Esophagus (tissue), 2 donors: ENCODE results near the gene DPYSL4. TPM values are rescaled to one million over a fixed set of nuclear protein-coding genes. Genes with fewer than 3 reads are reported as not detected.

Experiments
- H3K27ac ChIP-seq, 2 donors: one replicate each; pipeline ENCODE4 v1.5.1; 2013; ENCODE audit warnings: low read depth in 2 of 2, mild to moderate bottlenecking in 2 of 2, inconsistent platforms in 1 of 2, low read length in 1 of 2, moderate library complexity in 1 of 2
- H3K27me3 ChIP-seq, 2 donors: one replicate each; pipeline ENCODE4 v1.6.1; 2013; ENCODE audit warnings: low read length in 2 of 2, control low read depth in 1 of 2, mild to moderate bottlenecking in 1 of 2; ENCODE audit not compliant: insufficient read depth in 2 of 2, control insufficient read depth in 1 of 2
- H3K36me3 ChIP-seq, 2 donors: one replicate each; pipeline ENCODE4 v1.6.1; 2013; ENCODE audit warnings: low read length in 1 of 2; ENCODE audit not compliant: control insufficient read depth in 2 of 2, insufficient read depth in 2 of 2
- H3K4me1 ChIP-seq, 2 donors: one replicate each; pipeline ENCODE4 v1.6.1; 2013; ENCODE audit warnings: low read length in 1 of 2; ENCODE audit not compliant: control insufficient read depth in 2 of 2, insufficient read depth in 2 of 2
- H3K4me3 ChIP-seq, 2 donors: one replicate each; pipeline ENCODE4 v1.5.1; 2013; ENCODE audit warnings: low read length in 2 of 2, mild to moderate bottlenecking in 2 of 2, low read depth in 1 of 2, moderate library complexity in 1 of 2
- H3K9me3 ChIP-seq, 2 donors: one replicate each; pipeline ENCODE4 v1.6.1; 2013; ENCODE audit warnings: mild to moderate bottlenecking in 2 of 2, low read depth in 1 of 2, low read length in 1 of 2, moderate library complexity in 1 of 2; ENCODE audit not compliant: control insufficient read depth in 2 of 2, insufficient read depth in 1 of 2
- WGBS, 2 donors: extraction: QIAGEN DNeasy Blood & Tissue Kit; methylation state at CpG; one replicate each; pipeline ENCODE4 v1.1.7; 2013; 5-methylcytosine and 5-hydroxymethylcytosine counted together
- polyA plus RNA-seq, 2 donors: library from polyadenylated mRNA; stranded (reverse); fragments of 200-250 nt; gene quantifications; one replicate each; pipeline ENCODE4 v1.2.3, GENCODE V29; 2013
- donor health status: healthy with polysubstance abuse.
- donor health status: Bipolar disorder and iron deficiency.

The DPYSL4 gene
- polyA plus RNA-seq, 2 donors: 0.26 to 0.52 TPM

DNA sequence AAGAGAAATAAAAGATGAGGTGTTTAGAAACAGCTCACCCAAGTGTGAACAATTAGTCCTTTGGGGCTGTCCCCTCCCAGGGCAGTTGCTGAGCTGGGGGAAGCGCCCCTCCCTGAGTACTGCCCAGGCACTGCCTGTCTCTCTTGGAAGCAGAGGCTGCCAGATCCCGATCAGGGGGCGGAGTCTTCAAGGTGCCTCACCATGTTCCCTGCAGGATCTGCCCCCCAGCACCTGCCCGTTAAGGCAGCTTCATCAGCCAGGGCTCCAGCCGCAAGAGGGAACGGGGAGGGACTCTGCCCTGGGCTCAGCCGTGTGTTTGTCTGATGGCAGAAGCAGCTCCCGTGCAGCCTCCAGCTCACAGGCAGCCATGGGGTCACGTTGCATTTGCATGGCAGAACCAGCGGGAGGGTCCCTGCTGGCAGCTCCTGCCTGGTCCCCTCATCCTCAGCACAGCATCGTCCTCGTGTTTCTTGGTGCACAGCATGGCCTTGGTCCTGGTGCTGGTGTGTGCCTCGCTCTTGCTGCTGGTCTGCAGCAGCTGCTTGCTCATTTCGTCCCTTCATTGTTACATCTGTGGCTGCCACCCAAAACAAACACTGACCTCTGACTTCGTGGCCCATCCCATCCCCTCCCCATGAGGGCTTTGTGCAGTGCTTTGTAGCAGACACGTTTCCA, 10.7 kb upstream of the DPYSL4 start:
- peaks cover 0 to 5% of the 10 kb centered on the region in 2 donors for H3K4me1 ChIP-seq
- H3K9me3 ChIP-seq: peaks cover 0 to 7% of the 10 kb centered on the region in 2 donors
- no peak overlapping the region for H3K27ac ChIP-seq
- no peaks in the 10 kb centered on the region for H3K27me3 ChIP-seq
- 7 to 10% methylated on average over 16 of the region's 16 CpGs for WGBS, 2 donors
- H3K4me3 ChIP-seq: no peak overlapping the region
- H3K36me3 ChIP-seq: no peaks in the 10 kb centered on the region

DNA sequence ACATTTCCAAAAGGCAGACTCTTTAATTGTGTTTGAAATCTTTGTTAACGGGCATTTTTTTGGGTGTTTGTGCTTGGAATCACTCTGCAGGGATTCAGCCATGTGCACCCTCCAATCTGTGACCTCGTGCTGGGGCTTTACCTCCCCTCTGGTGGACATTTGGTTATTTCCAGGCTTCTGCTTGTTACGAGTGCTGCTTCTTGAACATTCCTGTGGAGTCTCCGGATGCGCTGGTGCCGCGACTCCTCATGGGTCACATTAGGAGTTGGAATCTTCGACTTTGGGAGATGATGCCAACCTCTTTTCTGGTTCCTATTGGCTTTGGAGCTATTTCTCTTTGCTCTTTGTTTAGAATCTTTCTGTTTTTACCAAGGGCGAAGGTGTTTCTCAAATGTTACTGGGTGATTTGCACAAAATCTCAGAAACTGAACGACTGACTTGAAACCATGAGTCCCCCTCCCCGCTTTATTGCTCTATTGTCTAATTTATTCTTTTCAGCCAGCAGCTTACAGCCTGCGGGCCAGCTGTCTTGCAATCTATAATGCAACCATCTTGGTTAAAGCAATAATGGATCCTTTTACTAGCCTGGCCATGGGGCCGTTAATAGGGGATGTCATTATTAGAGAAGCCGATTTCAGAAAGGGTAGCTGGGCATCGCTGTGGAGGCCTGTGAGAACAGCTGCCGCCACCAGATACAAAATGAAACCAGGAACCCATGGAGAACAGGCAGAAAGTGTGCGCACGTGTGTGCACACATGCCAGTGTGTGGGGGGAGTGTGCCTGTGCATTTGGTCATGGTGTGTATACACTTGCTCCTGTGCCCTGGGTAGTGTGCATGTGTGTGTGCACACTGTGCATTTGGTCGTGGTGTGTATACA, 9.9 kb upstream of the DPYSL4 start:
- no peaks in the 10 kb centered on the region for H3K27me3 ChIP-seq
- H3K27ac ChIP-seq: no peak overlapping the region

DNA sequence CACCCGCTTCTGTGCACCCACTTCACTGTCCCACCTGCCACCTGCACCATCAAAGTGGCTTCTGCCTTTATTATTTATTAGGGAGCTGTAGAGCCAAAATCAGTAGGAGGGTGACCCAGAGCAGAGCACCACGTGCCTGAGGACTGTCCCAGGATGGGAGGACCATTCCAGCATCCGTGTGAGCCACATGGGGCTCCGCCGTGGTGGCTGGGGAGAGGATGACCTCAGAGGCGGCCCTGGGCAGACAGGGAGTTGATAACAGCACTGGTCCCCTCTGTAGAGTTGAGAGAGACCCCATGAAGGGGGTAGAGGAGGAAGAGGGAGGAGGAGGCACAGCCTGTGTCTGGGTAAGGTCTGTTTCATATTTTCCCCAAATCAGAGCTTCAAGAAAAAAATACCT, 8.7 kb upstream of the DPYSL4 start:
- Histone ChIP-seq H3K9me3 (peaks cover 0 to 7% of the 10 kb centered on the region in 2 donors), H3K4me1 (peaks cover 0 to 5% of the 10 kb centered on the region in 2 donors), H3K27ac (no peak overlapping the region), H3K36me3 (no peaks in the 10 kb centered on the region), H3K4me3 (no peak overlapping the region), H3K27me3 (no peaks in the 10 kb centered on the region)
- WGBS, 2 donors: 67 to 73% methylated on average over 6 of the region's 6 CpGs

More for the DNA sequence above, 9.9 kb upstream of the DPYSL4 start:
- Histone ChIP-seq H3K4me3 (no peak overlapping the region), H3K36me3 (no peaks in the 10 kb centered on the region), H3K4me1 (peaks cover 0 to 5% of the 10 kb centered on the region in 2 donors), H3K9me3 (peaks cover 0 to 7% of the 10 kb centered on the region in 2 donors)
- 64 to 65% methylated on average over 19 of the region's 19 CpGs for WGBS, 2 donors

DNA sequence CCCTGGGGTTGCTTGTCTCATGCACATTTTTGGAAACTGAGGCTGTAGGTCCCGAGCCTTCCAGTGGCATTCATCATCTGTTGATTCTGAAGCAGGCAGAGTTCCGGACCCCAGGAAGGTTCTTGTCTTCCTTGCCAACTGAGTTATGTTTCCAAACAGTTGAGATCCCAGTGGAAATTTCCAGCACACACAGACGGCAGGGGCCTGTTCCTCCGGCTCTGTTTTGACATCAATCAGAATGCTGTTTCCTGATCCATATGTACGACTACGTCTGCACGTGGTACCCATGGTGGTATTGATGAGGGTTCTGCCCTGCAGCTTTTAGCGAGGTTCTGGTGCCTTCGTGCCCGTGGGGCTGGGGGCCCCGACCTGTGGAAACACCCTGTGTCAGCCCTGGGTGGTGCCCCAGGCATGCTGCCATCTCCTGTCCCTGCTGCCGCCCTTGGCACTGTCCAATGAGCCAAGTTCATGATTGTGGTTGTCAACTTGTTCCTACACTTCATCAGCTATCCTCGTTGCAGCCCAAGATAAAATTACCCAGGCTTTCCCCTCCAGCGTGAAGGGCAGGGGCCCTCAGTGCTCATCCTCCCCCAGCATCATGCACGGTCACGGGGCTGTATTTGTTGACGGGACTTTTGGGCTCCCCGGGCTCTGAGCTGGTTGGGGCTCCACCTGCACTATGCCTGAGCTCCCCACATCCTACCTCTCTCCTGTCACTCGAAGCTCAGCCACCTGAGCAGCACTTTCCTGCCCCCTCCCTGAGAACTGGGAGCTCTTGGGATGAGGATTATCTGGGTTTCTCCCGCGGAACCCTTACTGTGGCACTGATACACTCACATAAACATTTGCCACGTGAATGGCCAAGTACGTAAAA, 7.8 kb upstream of the DPYSL4 start:
- H3K27me3 ChIP-seq: no peaks in the 10 kb centered on the region

DNA sequence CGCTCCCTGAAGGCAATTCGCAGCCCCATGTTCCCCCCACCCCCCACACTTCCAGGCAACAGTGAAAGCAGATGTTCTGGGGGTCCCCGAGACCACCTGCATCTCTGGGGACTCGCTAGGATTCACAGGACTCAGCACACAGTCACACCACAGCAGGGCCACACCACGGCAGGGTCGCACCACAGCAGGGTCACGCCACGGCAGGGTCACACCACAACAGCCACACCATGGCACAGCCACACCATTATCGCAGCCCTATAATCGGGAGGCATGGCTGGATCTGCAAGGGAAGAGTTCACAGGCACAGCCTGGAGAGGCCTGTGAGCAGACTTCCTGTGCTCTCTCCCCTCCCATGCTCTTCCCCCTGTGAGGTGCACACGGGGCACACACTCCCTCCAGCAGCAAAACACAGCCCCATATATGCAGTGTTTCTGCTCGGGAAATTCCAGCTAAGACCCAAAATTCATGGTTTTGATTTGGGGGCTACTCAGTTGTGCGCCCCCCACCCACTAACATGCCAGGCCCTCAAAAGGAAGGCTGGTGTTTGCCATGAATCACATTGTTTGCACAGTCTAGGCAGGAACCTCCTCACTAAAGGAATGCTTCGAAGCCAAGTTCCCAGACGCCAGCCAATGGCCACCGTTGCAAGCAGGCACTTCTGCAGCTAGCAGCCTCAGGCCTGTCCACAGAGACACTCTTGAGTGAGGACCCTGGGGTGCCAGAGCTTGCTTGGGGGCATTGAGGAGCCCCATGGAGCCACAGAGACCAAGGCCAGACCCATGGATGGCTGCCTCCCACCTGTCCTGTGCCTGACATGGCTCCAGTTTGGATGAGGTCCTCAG, 7.0 kb upstream of the DPYSL4 start:
- H3K36me3 ChIP-seq: no peaks in the 10 kb centered on the region
- peaks cover 0 to 3% of the 10 kb centered on the region in 2 donors for H3K9me3 ChIP-seq
- WGBS, 2 donors: 71 to 73% methylated on average over 16 of the region's 16 CpGs
- no peak overlapping the region for H3K27ac ChIP-seq
- peaks cover 0 to 5% of the 10 kb centered on the region in 2 donors for H3K4me1 ChIP-seq
- no peaks in the 10 kb centered on the region for H3K27me3 ChIP-seq
- no peak overlapping the region for H3K4me3 ChIP-seq

More for the DNA sequence above, 7.8 kb upstream of the DPYSL4 start:
- WGBS, 2 donors: 72 to 77% methylated on average over 23 of the region's 23 CpGs
- Histone ChIP-seq H3K27ac (no peak overlapping the region), H3K4me3 (no peak overlapping the region), H3K4me1 (peaks cover 0 to 5% of the 10 kb centered on the region in 2 donors), H3K9me3 (peaks cover 0 to 3% of the 10 kb centered on the region in 2 donors), H3K36me3 (no peaks in the 10 kb centered on the region)

DNA sequence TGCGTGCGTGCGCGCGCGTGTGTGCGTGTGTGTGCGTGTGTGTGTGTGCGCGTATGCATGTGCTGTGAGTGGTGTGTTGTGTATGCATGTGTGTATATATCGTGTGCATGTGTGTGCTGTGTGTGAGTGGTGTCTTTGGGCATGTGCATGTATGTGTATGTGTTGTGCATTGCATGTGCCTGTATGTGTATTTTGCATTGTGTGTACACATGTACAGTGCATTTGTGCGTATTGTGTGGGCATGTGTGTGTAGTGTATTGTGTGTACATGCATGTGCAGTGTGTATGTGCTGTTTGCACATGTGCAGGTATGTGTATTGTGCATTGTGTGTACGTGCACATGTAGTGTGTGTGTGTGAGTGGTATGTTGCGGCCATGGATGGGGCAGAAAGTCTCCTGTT, 6.0 kb upstream of the DPYSL4 start:
- Histone ChIP-seq H3K36me3 (no peaks in the 10 kb centered on the region), H3K27ac (no peak overlapping the region), H3K9me3 (peaks cover 0 to 3% of the 10 kb centered on the region in 2 donors), H3K27me3 (peaks cover 0 to 1% of the 10 kb centered on the region in 2 donors), H3K4me3 (no peak overlapping the region), H3K4me1 (peaks cover 0 to 5% of the 10 kb centered on the region in 2 donors)
- 50 to 71% methylated on average over 14 of the region's 14 CpGs for WGBS, 2 donors

DNA sequence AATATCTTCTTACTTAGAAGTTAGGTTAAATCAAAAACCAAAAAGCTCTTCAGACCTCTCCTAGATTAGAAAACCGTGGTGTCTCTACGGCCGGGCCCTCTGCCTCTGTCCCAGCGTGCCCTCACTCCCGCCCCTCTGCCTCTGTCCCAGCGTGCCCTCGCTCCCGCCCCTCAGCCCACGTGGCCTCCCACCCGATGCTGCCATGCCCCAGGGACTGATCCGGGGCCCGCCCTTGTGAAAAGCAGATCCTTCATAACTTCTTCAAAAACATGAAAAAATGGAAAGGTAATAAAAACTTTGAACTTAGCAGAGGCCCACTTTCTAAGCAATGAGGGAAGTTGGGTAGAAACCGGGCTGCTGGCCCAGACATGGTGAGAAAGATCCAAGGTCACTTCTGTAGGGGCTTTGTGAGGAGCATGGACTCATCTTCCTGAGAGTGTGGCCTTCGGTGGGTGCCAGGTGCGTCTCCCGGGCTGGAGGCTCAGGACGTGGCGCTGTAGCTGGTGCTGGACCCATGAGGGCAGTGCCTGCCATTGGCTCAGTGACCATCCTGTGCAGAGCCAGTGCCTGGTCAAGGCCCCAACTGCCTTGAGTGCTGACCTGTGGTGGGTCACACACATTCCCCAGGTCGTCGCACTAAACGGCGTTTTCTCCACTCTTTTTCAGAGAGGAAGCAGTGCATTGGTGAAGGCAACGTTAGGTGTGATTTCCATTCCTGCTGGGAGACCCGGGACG, 4.9 kb upstream of the DPYSL4 start:
- Histone ChIP-seq H3K27me3 (peaks cover 0 to 10% of the 10 kb centered on the region in 2 donors), H3K4me3 (no peak overlapping the region), H3K36me3 (no peaks in the 10 kb centered on the region), H3K27ac (no peak overlapping the region), H3K9me3 (peaks cover 0 to 3% of the 10 kb centered on the region in 2 donors), H3K4me1 (peaks cover 0 to 4% of the 10 kb centered on the region in 2 donors)
- 61 to 62% methylated on average over 25 of the region's 25 CpGs for WGBS, 2 donors

DNA sequence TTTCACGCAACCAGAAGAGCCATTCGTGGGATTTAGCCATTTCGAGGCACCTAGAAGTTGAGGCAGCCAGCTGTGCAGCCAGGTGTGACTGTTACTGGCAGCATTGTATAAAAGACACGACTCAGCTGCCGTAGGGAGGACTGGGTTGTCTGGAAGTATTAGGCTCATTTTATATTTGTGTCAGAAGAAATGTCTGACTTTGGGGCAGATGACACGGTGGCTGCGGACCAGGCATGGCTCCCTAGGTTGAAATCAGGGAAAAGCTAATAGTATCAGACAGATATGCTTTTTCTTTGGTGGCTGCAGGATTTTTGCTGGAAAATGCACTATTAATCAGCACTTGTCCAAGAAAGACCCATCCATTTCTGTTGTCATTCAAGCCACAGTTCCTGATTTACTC, 4.2 kb upstream of the DPYSL4 start:
- no peak overlapping the region for H3K4me3 ChIP-seq
- 51 to 69% methylated on average over 7 of the region's 7 CpGs for WGBS, 2 donors
- H3K9me3 ChIP-seq: no peaks in the 10 kb centered on the region
- H3K4me1 ChIP-seq: peaks cover 0 to 10% of the 10 kb centered on the region in 2 donors
- H3K27me3 ChIP-seq: peaks cover 0 to 11% of the 10 kb centered on the region in 2 donors
- no peak overlapping the region for H3K27ac ChIP-seq
- H3K36me3 ChIP-seq: no peaks in the 10 kb centered on the region
